ENCODE results near the gene IFT122.

The IFT122 gene

DNA sequence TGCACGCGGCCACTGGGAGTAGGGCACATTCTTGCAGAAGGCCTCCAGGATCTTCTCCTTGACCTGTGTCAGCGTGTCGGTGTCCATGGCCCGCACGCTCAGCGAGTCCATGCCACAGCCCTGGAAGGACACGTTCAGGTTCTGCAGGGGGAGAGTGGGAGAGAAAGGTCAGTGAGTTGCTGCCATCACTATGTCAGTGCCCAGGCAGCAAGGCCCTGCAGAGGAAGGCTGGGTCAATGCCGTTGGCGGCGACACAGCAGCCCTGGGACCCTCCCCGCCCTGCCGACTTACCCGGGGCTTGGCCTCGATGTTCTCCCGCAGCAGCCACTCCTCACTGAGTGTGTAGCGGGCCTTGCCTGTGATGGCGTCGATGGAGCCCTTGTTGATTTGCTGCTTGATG lies 122.8 kb downstream of the IFT122 start:
- DNase-seq = no peak

- no peak for DNase-seq
These were observed 123.3 kb downstream of the IFT122 start for GRCh38 chr3:129563332-129563731.

DNA sequence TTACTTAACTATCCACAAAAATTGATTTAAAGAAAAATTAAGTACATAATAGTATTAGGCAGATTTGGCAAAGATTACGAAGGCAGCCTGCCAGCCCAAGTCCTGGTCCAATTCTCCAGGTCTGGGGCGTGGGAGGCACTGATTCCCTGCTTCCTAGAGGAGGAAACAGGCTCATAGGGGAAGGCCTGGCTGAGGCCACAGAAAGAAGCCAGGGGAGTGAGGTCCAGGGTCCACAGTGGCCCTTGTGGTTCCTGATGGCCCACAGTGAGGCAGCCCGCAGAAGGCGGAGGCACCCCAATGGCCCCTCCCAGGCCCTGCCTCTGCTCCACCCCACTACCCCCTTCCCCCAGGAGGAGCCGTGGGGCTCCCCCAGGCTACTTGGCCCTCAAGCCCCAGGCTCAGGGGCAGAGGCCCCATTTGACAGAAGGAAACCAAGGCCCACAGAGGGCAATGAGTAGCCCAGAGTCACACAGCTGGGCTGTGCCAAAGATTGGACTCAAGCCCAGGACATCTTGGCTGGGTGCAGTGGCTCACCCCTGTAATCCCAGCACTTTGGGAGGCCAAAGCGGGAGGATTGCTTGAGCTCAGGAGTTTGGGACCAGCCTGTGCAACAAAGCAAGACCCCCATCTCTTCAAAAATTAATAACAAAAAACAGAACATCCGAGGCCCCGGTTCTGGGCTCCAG lies 124.0 kb downstream of the IFT122 start:
- no peak for DNase-seq

- no peak for DNase-seq
These were observed 125.1 kb downstream of the IFT122 start for GRCh38 chr3:129564981-129565644.

- DNase-seq = no peak
These were observed 125.9 kb downstream of the IFT122 start for GRCh38 chr3:129565902-129566301.

DNA sequence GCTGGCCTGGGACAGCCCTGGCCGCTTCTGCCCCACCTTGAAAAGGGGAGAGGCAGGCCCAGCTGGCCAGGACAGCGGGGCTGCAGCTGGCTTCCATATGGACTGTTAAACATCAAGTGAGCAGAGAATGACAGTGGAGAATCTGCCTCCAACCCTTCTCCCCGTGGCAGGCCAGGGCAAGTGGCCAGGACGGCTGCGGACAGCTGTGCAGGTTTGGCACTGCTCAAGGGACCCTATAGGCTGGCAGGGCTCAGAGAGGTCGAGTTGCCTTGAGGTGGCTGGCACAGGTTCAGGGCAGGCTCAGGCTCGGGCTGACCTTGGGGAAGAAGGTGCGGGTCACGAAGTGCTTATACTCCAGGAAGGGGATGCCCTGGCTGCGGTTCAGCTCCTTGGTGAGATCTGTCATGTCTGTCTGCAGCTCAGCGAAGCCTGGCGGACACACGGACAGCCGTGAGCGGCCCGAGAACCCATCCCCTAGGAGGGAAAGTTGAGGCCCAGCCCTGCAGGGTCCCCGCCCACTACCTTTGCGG lies 127.2 kb downstream of the IFT122 start:
- no peak for DNase-seq

- no peak for DNase-seq
These were observed 127.9 kb downstream of the IFT122 start for GRCh38 chr3:129567939-129568338.

- no peak for DNase-seq
These were observed 129.8 kb downstream of the IFT122 start for GRCh38 chr3:129569856-129570255.

Data from NCI-H1092 treated with DMSO at 0.1 percent for 48 hours (cell line).